DMS153 treated with DMSO at 0.1 percent for 48 hours (cell line): ENCODE measurements around the gene CNFN.

Experiments used
- DNase-seq: peaks from one replicate; lab custom pipeline; 2025; ENCODE audit not compliant: unreplicated experiment; lab: John Stamatoyannopoulos, UW

CNFN gene

DNA sequence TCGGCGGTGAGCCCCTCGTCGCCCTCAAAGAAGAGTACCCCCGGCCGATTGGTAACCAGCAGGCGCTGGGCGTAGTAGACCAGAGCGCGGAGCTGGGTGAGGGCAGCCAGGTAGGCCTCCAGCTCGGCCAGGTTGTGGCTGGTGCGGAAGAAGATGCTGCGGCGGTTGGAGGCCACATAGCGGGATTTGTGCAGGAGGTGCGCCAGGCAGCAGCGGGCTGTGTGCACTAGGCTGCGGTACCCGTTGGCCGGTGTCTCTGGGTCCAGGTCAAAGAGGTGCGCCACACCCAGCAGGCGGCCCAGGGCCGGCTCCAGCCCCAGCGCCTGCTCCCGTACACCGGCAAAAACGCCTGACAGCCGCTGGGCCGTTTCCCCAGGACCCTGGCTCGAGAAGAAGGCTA lies 20.3 kb upstream of the CNFN start:
- DNase-seq, result no peak

DNA sequence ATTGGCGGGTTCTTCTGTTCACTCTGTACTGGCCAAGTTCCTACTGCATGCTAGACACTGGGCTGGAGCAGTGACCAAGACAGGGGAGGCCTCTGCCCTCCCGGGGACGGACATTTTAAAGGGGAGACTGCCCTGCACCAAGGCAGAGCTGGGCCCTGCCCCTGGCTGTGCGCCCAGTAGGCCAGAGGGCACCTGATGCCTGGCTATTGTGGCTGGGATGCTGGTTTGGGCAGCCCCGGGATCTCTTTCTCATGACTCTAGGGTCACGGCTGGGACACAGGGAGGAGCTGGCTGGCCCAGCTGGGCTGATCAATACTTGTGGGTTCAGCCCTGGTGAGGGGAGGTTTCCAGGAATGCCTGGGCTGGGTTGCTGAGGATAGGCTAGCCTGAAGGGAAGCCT lies 19.4 kb upstream of the CNFN start:
- DNase-seq, result no peak

DNA sequence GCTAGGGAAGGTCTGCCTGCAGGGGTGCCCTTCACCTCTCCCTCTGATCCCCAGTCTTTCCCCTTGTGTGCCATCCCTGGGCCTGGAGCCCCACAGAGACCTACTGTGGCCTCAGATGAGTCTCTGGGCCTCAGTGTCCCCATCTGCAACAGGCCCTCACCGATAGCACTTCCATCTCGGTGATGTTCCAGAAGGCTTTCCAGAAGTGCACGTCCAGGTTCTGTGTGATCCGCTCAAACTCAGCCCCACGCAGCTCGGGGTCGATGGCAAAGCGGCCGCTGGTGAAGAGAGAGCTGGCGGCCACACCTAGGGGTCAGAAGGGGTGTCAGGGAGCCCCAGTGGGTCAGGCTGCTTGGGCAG lies 17.7 kb upstream of the CNFN start:
- DNase-seq, result no peak

DNA sequence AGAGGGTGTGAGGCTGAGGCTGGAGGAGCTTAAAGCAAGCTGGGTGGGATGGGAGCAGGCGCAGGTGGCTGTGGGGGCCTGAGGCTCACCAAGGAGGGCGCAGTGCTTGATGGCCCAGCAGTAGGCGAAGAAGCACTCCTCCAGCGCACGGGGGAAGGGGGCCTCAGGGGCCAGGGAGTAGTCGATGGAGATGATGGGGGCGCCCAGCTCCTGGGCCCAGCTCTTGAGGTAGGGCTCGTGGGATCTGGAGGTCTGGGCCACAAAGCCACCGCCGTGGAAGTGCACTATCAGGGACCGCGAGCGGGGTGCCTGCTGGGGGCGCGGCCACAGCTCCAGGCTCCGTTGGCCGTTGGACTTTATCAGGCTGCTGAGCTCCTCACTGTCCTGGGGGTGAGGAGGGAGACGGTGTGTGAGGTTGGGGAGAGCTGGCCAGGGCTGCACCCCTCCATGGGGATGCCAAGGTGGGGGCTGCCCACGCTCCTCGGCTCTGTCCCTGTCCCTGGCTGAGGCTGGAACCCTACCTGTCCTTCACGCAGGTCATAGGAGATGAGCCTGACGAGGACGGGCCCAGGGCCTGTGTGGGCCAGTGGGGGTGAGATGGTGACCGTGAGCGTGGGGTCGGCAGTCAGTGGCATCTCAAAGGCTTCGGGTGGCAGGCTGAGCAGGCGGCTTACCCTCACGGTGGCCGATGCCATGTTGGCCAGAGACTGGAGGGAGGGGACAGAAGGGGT lies 17.2 kb upstream of the CNFN start:
- DNase-seq, result no peak

DNA sequence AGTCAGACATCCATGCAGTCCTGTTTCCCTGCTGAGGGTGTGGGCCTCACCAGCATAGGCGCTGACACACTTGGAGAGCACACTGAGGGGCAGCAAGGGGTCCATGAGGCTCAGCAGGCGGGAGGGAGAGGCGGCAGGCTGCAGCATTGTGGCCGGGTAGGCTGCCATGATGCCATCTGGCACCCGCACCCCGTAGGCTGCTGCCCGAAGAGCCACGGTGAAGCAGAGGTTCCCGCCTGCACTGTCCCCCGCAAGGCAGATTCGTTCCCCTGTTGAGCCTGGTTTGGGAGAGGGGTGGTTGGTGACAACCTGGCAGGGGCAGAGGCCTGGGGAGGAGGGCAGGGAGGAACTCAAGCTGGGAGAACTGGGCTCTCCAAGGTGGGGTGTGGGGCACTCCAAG lies 16.0 kb upstream of the CNFN start:
- no peak for DNase-seq

DNA sequence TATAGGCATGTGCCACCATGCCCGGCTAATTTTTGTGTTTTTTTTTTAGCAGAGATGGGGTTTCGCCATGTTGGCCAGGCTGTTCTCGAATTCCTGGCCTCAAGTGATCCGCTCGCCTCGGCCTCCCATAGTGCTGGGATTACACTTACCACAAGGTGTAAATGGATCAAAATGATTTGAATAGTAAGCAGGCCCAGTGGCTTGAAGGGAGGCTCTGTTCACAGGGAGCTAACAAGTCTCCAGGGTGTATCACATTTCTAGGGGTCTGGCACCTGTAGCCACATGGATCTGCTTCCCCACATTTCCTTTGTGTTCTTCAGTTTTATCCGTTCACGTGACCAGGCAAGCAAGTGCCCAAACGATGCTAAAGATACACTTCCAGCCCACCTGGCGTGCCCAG lies 13.5 kb upstream of the CNFN start:
- DNase-seq, result no peak

DNA sequence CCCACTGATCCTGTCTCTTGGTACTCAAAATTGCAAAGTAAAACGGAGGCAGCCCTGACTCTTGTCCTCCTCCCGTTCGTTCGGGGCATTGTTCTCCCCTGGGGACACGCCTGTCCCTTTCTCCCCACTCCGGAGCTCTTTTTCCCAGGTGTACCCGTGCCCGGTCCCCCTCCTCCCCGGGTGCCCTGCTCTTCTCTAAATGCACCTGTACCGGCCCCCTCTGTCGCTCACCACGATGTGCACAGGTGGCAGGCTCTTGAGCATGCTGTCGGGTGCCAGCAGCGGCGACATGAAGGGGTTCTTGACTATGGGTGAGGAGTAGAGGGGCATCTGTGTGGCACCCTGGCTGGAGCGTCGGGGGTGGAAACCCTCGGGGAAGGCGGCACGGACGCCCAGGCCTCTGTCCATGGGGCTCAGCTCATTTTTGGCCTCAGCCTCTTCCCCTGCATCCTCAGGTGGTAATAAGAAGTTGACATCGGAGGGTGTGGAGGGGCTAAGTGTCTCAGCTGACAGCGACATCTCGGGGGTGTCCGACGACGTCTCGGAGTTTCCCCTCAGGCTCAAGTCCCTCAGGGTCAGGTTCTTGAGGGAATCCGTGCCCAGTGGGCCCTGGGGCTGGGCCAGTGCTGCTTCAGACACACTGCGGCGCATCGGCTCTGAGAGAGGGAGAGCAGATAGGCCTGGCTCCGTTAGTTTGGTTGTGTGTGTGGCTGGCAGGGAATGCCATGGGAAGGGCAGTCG lies 12.4 kb upstream of the CNFN start:
- no peak for DNase-seq

DNA sequence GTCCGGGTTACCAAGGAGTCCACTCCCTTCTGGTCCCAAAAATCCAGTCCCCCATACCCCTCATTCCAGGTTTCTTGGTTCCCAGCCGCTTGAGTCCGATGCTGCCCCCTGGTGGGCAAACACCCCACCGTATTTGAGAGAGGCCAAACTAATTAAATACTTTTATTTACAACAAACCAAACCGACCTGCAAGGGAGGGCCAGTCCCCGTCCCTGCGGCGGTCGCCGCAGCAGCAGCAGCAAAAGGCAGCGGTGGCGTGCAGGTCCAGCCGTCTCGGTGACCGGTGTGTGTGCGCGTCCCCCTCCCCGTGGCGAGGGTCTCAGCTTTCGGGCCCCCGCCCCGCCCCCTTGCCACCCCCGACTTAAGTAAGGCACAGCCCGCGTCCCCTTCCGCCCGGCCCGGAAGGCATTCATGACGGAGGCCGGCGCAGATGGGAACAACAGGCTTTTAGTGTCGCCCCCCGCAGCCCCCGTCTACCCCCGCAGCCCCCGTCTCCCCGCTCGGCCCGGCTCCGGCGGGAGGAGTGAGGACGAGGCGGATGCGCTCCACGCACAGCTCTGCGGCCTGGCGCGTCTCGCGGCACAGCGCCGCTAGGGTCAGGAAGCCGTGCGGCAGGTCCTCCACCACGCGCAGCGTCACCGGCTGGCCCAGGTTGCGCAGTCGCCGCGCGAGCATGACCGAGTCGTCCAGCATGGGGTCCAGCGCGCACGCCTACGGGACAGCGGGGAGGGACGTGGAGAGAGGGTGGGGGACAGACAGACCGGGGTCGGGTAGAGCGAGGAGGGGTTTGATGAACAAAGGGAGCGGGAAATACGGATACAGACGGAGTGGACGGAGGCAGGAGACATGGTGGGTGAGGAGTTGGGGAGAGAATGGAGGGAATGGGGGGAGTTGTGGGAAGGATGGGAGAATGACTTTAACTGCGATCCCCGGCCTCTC lies 11.5 kb upstream of the CNFN start:
- peak; percentile 55 for DNase-seq

DNA sequence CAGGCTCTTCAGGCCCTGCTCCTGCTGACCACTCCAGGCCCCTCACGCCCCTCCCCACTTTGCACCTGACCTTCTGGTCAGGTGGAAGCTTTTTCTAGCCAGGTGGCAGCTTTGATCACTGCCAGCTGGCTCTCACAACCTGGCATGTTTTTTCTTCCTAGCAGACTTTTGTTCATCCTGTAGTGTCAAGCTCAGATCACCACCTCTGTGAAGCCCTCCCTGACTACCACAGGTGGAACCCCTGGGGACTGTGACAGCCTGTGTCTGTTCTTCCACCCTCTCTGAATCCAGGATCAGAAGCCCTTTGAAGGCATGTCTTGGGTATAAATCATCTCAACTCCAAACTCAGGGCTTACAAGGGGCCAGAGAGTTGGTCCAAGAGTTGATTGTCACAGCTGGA lies 10.3 kb upstream of the CNFN start:
- DNase-seq, result no peak

DNA sequence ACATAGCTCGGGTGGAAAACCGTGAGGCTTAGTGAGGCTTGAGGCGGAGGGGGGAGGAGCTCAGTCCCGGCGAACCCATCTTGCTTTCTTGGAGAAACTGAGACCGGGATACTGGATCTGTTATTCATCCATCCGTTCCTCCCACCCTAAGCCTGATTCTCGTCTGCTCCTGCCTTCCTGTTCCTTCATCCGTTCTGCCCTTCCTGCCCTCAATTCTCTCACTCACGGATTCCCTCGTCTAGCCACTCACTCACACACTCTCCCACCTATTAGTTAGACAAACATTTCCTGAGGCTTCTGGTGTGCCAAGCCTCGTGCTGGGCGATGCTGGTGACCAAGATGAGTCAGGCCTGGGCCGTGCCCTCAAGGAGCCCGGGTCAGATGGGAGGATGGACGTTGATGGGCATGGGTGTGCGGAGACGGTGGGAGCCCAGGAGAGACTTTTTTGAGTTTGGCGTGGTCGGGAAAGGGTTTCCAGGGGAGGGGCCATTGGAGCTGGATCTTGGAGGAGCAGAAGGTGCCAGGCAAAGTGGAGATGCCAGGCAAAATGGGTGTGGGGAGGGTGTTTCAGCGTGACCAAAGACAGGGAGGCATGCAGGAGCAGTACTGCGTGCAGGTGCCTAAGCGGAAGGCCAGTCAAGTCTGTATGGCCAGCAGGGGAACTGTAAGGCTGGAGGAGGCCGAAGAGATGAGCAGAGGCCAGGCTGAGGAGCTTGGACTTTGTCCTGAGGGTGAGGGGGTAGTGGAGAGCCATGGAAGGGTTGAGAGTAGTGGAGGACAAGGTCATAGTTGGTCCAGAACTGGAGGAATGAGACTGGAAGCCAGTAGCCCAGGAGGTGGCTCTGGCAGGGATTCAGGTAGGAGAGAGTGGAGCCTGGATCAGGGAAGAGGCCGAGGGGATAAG lies 7.4 kb upstream of the CNFN start:
- no peak for DNase-seq

DNA sequence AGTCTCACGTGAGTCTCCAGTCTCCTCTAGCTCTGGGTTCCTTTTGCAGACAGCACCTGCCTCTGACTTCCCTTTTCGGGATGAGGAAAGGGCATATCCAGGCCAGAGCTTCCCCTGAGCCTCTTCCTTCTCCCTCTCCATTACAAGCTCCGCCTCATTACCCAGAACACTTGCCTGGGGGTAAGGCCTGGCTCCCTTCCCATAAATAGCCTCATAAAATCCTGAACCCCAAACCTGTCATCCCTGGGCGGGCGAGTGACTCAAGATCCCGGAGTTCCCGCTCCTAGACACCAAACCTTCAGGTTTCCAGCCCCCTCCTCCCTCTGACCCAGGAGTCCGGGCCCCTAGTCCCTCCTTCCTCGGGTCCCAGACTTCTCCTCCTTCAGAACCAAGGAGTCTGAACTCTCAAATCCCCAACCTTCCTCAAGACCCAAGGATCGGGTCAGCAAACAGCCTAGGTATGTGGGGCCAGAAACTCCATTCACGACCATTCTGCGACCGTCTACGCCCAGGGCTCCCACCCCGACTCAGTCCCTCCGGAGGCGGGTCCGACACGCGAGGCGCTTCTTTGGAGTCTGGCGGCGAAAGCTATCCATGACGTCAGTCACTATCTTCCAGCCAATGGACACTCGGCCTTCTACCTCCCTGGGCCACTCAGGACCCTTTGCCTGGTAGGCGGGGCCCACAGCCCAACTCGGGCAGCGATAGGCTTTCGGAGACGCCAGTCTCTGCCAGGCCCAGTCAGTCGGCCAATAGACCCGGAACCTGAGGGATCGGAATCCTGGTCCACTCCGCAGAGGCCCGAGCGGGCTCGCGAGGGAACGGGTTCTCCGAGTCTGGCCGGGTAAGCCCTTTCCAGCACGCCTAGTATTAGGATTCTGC lies 6.5 kb upstream of the CNFN start:
- peak; percentile 95 for DNase-seq

DNA sequence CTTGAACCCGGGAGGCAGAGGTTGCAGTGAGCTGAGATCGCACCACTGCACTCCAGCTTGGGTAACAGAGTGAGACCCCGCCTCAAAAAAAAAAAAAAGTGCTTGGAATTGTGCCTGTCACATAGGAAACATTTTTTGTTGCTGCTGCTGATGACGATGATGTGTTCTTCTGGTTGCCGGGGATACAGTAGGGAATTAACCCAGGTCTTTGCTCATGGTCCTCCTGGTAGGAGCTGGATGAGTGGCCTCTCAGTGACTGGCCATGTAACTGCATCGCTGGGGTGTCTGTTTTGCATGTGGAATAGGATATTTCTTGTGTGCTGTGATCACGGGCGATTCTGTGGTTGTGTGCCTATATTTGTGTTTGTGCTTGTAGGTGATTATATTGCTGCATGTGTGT lies 4.7 kb upstream of the CNFN start:
- no peak for DNase-seq

DNA sequence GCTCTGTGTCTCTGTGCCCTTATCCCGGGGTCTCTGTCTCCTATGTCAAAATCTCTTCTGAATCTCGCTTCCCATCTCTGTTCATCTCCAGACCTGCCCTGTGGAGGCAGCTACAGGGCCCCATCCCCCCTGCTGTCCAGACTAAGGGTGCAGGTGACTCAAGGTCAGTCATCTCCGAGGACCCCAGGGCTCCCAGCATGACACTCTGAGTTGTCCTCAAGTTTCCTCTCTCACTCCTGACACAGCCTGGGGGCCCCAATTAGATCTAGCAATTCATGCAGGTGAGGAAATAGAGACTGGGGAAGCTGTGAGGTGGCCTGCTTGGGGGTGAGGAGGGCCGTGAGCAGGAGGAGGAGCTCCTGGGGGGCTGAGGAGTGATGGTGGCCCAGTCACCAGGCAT lies 2.1 kb upstream of the CNFN start:
- no peak for DNase-seq

DNA sequence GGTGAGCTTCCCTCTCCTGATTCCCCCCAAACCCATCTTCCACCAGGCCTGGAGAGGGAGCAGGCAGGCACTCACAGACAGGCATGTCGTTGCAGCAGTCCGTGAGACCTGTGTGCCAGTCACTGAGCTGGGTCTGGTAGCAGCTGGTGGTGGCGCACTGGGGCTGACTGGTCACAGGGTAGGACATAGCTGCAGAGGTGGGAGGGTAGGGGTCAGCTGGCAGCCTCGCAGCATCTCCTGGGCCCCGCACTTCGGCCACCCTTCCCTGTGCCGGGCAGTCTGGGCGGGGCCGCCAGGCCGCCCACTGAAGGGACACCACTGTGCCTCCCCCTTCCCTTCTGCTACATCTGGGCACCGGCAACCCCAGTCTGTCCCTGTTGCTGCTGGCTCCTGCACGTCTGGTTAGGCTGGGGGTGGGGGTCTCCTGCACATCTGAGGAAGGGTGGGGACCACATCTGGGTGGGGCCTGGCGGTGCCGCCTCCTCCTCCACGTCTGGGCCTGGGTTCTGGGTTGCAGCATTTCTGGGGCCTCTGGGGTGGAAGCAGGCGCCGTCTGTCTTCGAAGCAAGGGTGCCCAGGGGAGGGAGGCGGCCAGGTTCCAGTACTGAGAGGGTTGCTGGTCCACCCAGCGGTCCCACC lies 1.1 kb downstream of the CNFN start:
- no peak for DNase-seq

DNA sequence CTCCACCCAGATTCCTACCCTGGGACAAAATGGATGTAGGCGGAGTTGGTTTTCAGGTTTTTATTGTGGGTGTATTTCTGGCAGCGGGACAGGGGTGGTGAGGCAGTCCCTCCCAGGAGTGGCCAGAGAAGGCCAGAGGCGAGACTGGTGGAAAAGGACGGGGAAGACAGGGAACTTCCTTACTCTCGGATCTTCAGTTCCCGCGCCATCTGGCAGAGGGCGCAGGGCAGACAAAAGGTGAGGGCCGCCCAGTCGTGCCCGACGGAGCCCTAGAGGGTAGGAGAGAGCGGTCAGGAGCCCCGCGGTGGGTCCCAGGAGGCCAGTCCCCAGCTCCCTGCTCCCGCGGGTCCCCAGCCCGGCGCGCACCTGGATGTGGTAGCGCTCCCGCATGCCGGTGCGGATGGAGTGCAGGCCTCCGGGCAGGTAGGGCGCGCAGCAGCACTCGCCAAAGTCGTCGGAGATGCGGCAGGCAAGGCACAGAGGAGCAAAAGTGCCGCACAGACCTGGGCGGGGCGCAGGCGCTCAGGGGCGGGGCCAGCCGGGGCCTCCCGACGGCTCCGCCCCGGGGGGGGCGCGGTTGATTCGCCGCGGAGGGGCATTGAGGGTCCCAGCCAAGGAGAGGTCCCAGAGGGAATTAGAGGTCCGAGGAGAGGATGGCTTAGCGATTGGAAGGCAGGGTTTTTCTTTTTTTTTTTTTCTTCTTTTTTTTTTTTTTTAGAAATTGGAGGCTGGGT lies 3.0 kb downstream of the CNFN start:
- DNase-seq, result peak; percentile 63

DNA sequence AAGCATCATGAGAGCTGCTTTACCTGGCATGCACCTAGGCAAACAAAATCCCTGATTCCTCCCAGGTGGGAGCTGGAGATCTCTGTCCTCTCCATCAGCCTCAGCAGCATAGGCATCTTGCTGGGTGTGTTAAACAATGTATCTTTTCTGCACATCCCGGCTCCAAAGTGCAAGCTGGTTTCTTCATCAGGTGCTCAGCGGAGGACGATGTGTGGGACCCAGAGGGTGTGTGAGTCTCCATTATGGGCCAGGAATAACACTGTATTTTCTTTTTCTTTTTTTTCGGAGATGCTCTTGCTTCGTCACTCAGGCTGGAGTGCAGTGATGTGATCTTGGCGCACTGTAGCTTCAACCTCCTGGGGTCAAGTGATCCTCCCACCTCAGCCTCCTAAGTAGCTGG lies 9.9 kb downstream of the CNFN start:
- no peak for DNase-seq

DNA sequence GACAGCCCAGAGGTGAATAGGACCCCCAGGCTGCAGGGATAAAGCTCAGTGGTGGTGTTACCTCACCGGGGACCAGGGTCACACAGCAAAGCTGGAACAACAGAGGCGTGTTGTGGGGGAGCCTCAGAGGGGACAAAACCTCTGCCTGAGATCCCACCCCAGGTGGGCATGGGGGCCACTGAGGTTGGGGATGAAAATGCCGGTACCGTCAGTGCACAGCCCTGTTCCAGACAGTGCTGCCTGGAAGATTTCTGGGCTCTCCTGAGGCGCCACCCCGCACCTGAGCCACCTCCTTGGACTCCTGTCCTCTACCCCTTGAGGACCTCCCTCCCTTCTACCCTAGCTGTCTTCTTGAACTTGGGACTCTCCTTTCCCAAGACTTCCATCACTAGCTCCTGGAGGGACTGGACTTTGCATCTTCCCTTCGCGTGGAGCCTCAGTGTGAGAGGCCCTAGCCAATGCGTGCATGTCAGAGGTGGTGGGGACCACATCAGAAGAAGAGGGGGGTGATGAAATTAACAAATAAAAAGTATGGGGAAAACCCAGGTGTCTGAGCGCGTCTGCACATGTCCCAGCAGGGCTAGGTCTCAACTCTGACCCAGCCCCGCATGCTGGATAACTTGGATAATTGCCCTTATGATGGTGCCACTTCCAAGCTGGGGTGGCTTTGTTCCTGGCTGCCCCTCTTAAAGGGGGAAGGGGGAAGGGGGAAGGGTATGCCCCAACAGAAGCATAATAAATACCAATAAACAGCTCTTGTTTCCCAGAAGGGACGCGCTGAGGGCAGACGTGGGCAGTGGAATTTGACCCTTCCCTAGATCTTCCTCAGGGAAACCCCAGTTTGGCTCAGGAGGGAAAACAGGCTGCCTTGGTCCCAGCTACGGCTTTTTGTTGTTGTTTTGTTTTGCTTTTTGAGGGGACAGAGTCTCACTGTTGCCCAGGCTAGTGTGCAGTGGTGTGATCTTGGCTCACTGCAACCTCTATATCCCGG lies 11.6 kb downstream of the CNFN start:
- no peak for DNase-seq

DNA sequence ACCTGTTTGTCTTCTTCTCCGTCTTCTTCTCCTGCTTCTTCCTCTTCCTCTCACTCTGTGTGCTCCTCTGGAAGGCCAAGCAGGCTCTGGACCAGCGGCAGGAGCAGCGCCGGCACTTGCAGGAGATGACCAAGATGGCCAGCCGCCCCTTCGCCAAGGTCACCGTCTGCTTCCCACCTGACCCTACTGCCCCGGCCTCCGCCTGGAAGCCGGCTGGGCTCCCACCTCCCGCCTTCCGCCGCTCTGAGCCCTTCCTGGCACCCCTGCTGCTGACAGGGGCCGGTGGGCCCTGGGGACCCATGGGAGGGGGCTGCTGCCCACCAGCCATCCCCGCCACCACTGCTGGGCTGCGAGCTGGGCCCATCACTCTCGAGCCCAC lies 13.9 kb downstream of the CNFN start:
- DNase-seq, result no peak
